HG03103 (cell line): ENCODE measurements around the gene BCORL1.

Experiments
- ATAC-seq: cut with Tn5 transposase; IDR thresholded peaks from one replicate; pipeline ENCODE4 v1.9.1; 2021; ENCODE audit warnings: low read depth; ENCODE audit not compliant: unreplicated experiment

BCORL1 gene

GRCh38 chrX:129982300-129983251 is at the start of gene BCORL1:
TSS of gene BCORL1 (plus strand) at chrX:129982635. CDS start at chrX:130005232, 22,597 bp downstream.
- peak; percentile 82 for ATAC-seq

GRCh38 chrX:129932821-129933321 is 49.6 kb upstream of the BCORL1 start:
- ATAC-seq = peak; percentile 4

GRCh38 chrX:129933700-129934099 is 48.7 kb upstream of the BCORL1 start:
- no peak for ATAC-seq

GRCh38 chrX:129934461-129934860 is 48.0 kb upstream of the BCORL1 start:
- no peak for ATAC-seq

- ATAC-seq = no peak
These were observed 47.5 kb upstream of the BCORL1 start for GRCh38 chrX:129934952-129935351.

- ATAC-seq = no peak
These were observed 44.4 kb upstream of the BCORL1 start for GRCh38 chrX:129938081-129938480.

- no peak for ATAC-seq
These were observed 42.4 kb upstream of the BCORL1 start for GRCh38 chrX:129939986-129940385.

GRCh38 chrX:129940721-129941120 is 41.7 kb upstream of the BCORL1 start:
- ATAC-seq = no peak

GRCh38 chrX:129945131-129945530 is 37.3 kb upstream of the BCORL1 start:
- ATAC-seq = no peak

- ATAC-seq = no peak
These were observed 29.1 kb upstream of the BCORL1 start for GRCh38 chrX:129953334-129953648.

- ATAC-seq = no peak
These were observed 28.6 kb upstream of the BCORL1 start for GRCh38 chrX:129953881-129954280.

- no peak for ATAC-seq
These were observed 27.6 kb upstream of the BCORL1 start for GRCh38 chrX:129954804-129955203.

GRCh38 chrX:129955682-129956081 is 26.8 kb upstream of the BCORL1 start:
- ATAC-seq = no peak

GRCh38 chrX:129956145-129956544 is 26.3 kb upstream of the BCORL1 start:
- ATAC-seq = no peak

- ATAC-seq = no peak
These were observed 25.7 kb upstream of the BCORL1 start for GRCh38 chrX:129956765-129957164.

GRCh38 chrX:129957241-129958082 is 25.0 kb upstream of the BCORL1 start:
- ATAC-seq = peak; percentile 58

GRCh38 chrX:129958083-129958465 is 24.4 kb upstream of the BCORL1 start:
- no peak for ATAC-seq

GRCh38 chrX:129958814-129959492 is 23.5 kb upstream of the BCORL1 start:
- no peak for ATAC-seq

GRCh38 chrX:129959493-129959832 is 23.0 kb upstream of the BCORL1 start:
- no peak for ATAC-seq

- peak; percentile 89 for ATAC-seq
These were observed 21.0 kb upstream of the BCORL1 start for GRCh38 chrX:129961180-129962083.
